Activated naive CD8-positive, alpha-beta T cell (primary cell): Measurements from ENCODE around the gene TFB1M.

Source experiments
- H3K27ac Mint-ChIP-seq: one replicate; pipeline ENCODE4 v1.8.0; 2021; ENCODE audit warnings: mixed read lengths
- H3K27me3 Mint-ChIP-seq: one replicate; pipeline ENCODE4 v1.8.0; 2021; ENCODE audit warnings: mixed read lengths
- H3K36me3 Mint-ChIP-seq: one replicate; pipeline ENCODE4 v1.8.0; 2021; ENCODE audit warnings: mixed read lengths
- H3K4me1 Mint-ChIP-seq: one replicate; pipeline ENCODE4 v1.8.0; 2021; ENCODE audit warnings: low read depth, mixed read lengths
- H3K4me3 Mint-ChIP-seq: one replicate; pipeline ENCODE4 v1.8.0; 2021; ENCODE audit warnings: mild to moderate bottlenecking, mixed read lengths
- H3K9me3 Mint-ChIP-seq: one replicate; pipeline ENCODE4 v1.8.0; 2021; ENCODE audit warnings: low read depth, mixed read lengths

The TFB1M gene

GRCh38 chr6:155252581-155252980 lies 61.7 kb downstream of the TFB1M start:
- Mint-ChIP-seq H3K27ac (peak overlapping the region; percentile 50), H3K9me3 (no peaks in the 10 kb centered on the region), H3K27me3 (no peaks in the 10 kb centered on the region), H3K4me3 (no peak overlapping the region), H3K36me3 (peaks cover 12% of the 10 kb centered on the region), H3K4me1 (peaks cover 4% of the 10 kb centered on the region)

GRCh38 chr6:155250701-155251381 lies 63.4 kb downstream of the TFB1M start:
- peaks cover 11% of the 10 kb centered on the region for H3K36me3 Mint-ChIP-seq
- H3K9me3 Mint-ChIP-seq, result no peaks in the 10 kb centered on the region
- no peak overlapping the region for H3K4me3 Mint-ChIP-seq
- H3K4me1 Mint-ChIP-seq, result peaks cover 4% of the 10 kb centered on the region
- no peaks in the 10 kb centered on the region for H3K27me3 Mint-ChIP-seq
- H3K27ac Mint-ChIP-seq, result peak overlapping the region; percentile 51

DNA sequence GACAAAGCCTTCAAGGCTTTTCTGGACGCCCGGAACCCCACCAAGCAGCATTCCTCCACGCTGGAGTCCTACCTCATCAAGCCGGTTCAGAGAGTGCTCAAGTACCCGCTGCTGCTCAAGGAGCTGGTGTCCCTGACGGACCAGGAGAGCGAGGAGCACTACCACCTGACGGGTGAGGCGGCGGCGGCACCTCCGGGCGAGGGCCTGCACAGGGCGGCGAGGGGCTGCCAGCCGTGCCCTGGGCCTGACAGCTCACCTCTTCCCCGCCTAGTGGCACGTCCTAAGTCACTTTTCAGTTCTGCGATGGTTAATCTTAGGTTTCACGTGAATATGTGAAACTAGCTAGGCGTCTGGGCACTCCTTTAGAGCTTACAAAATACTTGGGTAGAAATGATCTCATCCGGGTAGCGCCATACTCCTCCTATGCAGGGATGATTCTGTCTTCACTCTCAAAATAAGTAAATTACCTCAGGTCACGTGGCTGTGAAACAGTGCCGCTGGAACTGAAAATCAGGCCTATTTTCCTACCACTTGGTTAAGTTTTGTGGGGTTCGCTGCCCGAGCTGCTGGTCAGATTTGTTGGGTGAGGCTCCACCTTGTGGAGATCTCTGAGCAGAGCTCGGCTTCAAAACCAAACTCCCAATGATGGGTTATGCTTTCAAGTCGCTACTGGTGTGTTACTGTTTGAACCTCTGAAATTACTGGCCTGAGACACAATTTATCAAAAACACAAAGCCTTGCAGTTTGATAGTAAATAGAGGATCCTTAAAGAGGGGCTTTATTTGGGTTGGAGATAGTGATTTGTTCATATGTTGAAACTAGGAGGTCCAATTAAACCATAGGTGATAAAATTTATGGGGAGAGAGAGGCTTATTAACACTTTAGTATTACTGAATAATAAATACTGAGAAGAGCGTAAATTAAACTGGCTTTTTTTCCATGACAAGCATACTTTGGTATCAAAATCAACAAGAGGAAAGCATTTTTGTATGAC lies 66.0 kb downstream of the TFB1M start:
- Mint-ChIP-seq H3K36me3 (peaks cover 6% of the 10 kb centered on the region), H3K9me3 (no peaks in the 10 kb centered on the region), H3K27me3 (no peaks in the 10 kb centered on the region), H3K4me1 (peaks cover 2% of the 10 kb centered on the region), H3K4me3 (no peak overlapping the region), H3K27ac (no peak overlapping the region)

GRCh38 chr6:155247618-155248007 lies 66.7 kb downstream of the TFB1M start:
- Mint-ChIP-seq H3K36me3 (peaks cover 6% of the 10 kb centered on the region), H3K27ac (no peak overlapping the region), H3K27me3 (no peaks in the 10 kb centered on the region), H3K9me3 (no peaks in the 10 kb centered on the region), H3K4me3 (no peak overlapping the region), H3K4me1 (peaks cover 2% of the 10 kb centered on the region)

DNA sequence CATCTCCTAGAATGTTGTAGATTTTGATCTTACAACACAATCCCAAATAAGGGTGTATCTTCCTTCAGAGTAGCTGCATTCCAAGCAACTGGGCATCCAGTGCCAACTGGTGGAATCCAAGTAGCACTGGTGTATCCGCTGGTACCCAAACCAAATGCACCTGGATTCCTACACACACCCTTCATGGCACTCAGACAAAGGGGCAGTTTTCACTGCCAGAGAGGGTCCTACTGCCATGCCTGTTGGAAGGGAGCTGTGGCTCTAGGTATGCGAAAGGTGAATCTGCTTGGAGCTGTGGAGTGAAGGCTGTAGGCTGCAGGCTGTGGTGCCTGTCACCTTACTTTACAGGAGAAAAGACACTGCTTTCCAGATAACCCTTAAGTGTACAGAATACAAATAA lies 67.5 kb downstream of the TFB1M start:
- Mint-ChIP-seq H3K27me3 (no peaks in the 10 kb centered on the region), H3K36me3 (peaks cover 6% of the 10 kb centered on the region), H3K27ac (no peak overlapping the region), H3K4me3 (no peak overlapping the region), H3K4me1 (peaks cover 2% of the 10 kb centered on the region), H3K9me3 (no peaks in the 10 kb centered on the region)

DNA sequence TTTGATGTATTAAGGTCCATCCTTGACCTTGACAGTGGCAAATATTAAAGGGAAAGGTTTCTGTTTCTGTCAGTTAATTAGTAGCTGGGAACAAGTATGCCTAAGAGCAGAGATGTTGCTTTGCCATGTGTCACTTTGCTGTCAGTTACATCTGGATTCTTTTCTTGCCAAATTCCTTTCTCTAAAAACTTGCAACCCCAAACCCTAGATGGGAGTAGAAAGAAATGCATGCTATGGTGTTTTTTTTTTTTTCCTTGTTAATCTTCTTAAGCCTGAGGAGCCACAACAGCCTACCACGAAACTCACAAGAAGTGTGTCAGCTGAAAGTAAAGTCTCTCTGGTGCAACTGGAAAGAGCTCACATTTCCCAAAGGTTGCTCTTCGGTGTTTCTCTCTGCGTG lies 68.5 kb downstream of the TFB1M start:
- Mint-ChIP-seq H3K27me3 (no peaks in the 10 kb centered on the region), H3K4me1 (peaks cover 2% of the 10 kb centered on the region), H3K4me3 (no peak overlapping the region), H3K27ac (no peak overlapping the region), H3K36me3 (peaks cover 6% of the 10 kb centered on the region), H3K9me3 (no peaks in the 10 kb centered on the region)

DNA sequence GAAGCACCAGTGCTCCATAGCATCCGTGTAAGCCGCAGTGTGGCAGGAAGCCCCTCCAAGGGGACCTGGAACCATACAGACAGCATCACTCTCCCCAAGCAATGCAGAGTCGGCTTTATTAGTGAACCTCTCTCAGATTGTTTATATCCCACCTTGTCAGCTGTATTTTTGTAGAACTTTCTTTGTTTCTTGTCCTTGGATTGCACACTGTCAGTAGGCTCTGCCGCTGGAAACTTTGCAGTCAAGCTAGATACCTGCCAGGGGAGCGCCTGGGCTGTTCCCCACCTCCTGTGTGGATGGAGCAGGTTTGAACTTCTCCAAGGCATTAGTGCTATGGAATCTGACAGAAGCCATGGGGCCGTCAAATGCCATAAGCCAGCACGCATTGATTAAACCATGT lies 69.1 kb downstream of the TFB1M start:
- Mint-ChIP-seq H3K9me3 (no peaks in the 10 kb centered on the region), H3K4me1 (peaks cover 2% of the 10 kb centered on the region), H3K27me3 (no peaks in the 10 kb centered on the region), H3K36me3 (peaks cover 6% of the 10 kb centered on the region), H3K27ac (no peak overlapping the region), H3K4me3 (no peak overlapping the region)

GRCh38 chr6:155244434-155244833 lies 69.8 kb downstream of the TFB1M start:
- no peaks in the 10 kb centered on the region for H3K9me3 Mint-ChIP-seq
- H3K4me1 Mint-ChIP-seq, result peaks cover 2% of the 10 kb centered on the region
- H3K4me3 Mint-ChIP-seq, result no peak overlapping the region
- H3K27ac Mint-ChIP-seq, result no peak overlapping the region
- peaks cover 6% of the 10 kb centered on the region for H3K36me3 Mint-ChIP-seq
- H3K27me3 Mint-ChIP-seq, result no peaks in the 10 kb centered on the region

- Mint-ChIP-seq H3K4me3 (no peak overlapping the region), H3K27ac (no peak overlapping the region), H3K4me1 (no peaks in the 10 kb centered on the region), H3K9me3 (no peaks in the 10 kb centered on the region), H3K27me3 (peaks cover 3% of the 10 kb centered on the region), H3K36me3 (no peaks in the 10 kb centered on the region)
Observed at GRCh38 chr6:155241966-155242365, 72.3 kb downstream of the TFB1M start.

DNA sequence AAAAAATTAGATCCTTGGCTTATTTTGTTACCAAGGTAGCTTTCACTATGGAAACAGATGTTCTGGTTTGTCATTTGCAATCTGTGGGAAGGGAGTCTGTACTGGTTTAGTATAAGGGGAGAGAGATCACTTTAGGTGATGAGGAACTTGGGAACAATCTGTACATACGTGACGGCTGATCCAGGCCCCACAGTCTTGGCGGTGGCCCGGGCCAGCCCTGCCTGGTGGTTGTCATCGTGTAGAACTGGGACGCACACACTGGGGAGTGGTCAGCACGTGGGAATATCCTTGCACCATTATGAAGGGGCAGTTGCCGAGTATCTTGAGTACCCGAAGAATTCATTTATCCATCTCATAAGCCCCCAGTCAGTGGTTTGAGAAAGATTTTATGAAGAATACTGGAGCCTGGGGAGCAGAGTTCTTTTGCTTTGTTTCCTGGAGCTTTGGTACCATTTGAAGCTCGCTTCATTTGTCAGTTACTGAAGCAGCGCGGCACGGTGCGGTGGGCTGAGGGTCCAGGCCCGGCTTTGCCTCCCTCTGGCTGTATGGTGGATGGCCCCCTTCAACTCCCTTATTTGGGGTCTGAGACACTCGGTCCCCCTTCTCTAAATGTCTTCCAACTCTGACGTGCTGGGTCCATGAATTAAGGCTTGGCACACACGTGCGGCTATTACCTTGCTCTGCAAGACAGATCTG lies 73.2 kb downstream of the TFB1M start:
- no peaks in the 10 kb centered on the region for H3K36me3 Mint-ChIP-seq
- H3K4me1 Mint-ChIP-seq, result no peaks in the 10 kb centered on the region
- H3K27me3 Mint-ChIP-seq, result peaks cover 3% of the 10 kb centered on the region
- H3K27ac Mint-ChIP-seq, result no peak overlapping the region
- no peaks in the 10 kb centered on the region for H3K9me3 Mint-ChIP-seq
- no peak overlapping the region for H3K4me3 Mint-ChIP-seq

GRCh38 chr6:155237613-155238012 lies 76.7 kb downstream of the TFB1M start:
- no peaks in the 10 kb centered on the region for H3K9me3 Mint-ChIP-seq
- no peaks in the 10 kb centered on the region for H3K36me3 Mint-ChIP-seq
- H3K27me3 Mint-ChIP-seq, result peaks cover 6% of the 10 kb centered on the region
- H3K4me3 Mint-ChIP-seq, result no peak overlapping the region
- no peaks in the 10 kb centered on the region for H3K4me1 Mint-ChIP-seq
- no peak overlapping the region for H3K27ac Mint-ChIP-seq

- Mint-ChIP-seq H3K4me1 (no peaks in the 10 kb centered on the region), H3K27me3 (peaks cover 6% of the 10 kb centered on the region), H3K36me3 (peaks cover 2% of the 10 kb centered on the region), H3K27ac (no peak overlapping the region), H3K9me3 (peaks cover 3% of the 10 kb centered on the region), H3K4me3 (no peak overlapping the region)
Observed at GRCh38 chr6:155235087-155235486, 79.2 kb downstream of the TFB1M start.

DNA sequence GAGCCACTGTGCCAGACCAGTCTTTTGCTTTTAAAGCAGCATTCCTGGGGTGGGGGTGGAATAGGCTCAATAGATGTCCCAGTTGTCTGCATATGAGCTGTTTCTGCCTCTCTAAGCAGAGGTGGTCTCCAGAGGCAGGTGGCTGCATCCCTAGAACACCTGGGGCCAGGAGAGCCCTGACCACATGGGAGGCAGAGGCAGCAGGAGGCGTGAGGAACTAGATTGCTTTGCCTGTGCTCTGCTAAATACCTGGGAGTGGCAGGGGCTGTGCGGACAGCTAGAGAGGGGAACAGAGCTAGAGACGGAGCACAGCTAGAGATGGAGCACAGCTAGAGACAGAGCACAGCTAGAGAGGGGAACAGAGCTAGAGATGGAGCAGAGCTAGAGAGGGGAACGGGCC lies 79.6 kb downstream of the TFB1M start:
- Mint-ChIP-seq H3K4me1 (no peaks in the 10 kb centered on the region), H3K9me3 (peaks cover 3% of the 10 kb centered on the region), H3K36me3 (peaks cover 3% of the 10 kb centered on the region), H3K4me3 (no peak overlapping the region), H3K27me3 (peaks cover 6% of the 10 kb centered on the region), H3K27ac (no peak overlapping the region)

DNA sequence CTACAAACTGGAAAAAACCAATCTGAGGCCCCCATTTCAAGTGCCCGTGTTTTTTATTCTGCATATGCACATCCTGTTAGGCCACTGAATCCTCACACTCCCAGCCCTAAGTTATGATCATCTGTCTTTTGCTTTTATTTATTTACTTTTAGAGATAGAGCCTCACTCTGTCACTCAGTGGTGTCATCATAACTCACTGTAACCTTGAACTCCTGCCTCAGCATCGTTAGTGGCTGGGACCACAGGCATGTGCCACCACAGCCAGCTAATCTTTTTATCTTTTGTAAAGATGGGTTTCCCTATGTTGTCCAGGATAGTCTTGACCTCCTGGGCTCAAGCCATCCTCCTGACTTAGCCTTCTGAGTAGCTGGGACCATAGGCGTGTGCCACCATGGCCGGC lies 80.1 kb downstream of the TFB1M start:
- Mint-ChIP-seq H3K27ac (no peak overlapping the region), H3K36me3 (peaks cover 3% of the 10 kb centered on the region), H3K4me3 (no peak overlapping the region), H3K27me3 (peaks cover 6% of the 10 kb centered on the region), H3K4me1 (no peaks in the 10 kb centered on the region), H3K9me3 (peaks cover 3% of the 10 kb centered on the region)

GRCh38 chr6:155232848-155233247 lies 81.4 kb downstream of the TFB1M start:
- Mint-ChIP-seq H3K4me3 (no peak overlapping the region), H3K27ac (no peak overlapping the region), H3K27me3 (peaks cover 3% of the 10 kb centered on the region), H3K4me1 (no peaks in the 10 kb centered on the region), H3K9me3 (peaks cover 3% of the 10 kb centered on the region), H3K36me3 (peaks cover 3% of the 10 kb centered on the region)
